PFSK-1 (cell line): ENCODE results near the gene COL18A1.

ENCODE experiments used
- FOXP2 ChIP-seq: optimal IDR thresholded peaks from 2 replicates; pipeline ENCODE3; 2011; ENCODE audit warnings: borderline replicate concordance, control low read depth, inconsistent platforms; ENCODE audit not compliant: insufficient read depth; ENCODE audit errors: extremely low read length, extremely low read depth
- POLR2AphosphoS5 ChIP-seq: IDR thresholded peaks from 2 replicates; pipeline ENCODE4 v1.6.1; 2012; ENCODE audit warnings: low read depth, mild to moderate bottlenecking, control low read depth, low read length, moderate library complexity
- REST ChIP-seq, 2 experiments: IDR thresholded peaks; 2 replicates each; pipeline versions ENCODE4 v1.6.1 to v1.8.0; 2011 to 2012; ENCODE audit warnings: low read depth in 2 of 2, low read length in 2 of 2, control low read depth in 1 of 2, inconsistent platforms in 1 of 2, mild to moderate bottlenecking in 1 of 2, moderate library complexity in 1 of 2; ENCODE audit not compliant: insufficient read depth in 1 of 2
- SIN3A ChIP-seq: IDR thresholded peaks from 2 replicates; pipeline ENCODE4 v1.6.1; 2012; ENCODE audit warnings: mild to moderate bottlenecking, low read length, moderate library complexity, borderline replicate concordance; ENCODE audit not compliant: insufficient read depth
- TAF1 ChIP-seq: IDR thresholded peaks from 2 replicates; pipeline ENCODE4 v1.6.1; 2012; ENCODE audit warnings: low read length, control low read depth, borderline replicate concordance; ENCODE audit not compliant: insufficient read depth

COL18A1 gene

GRCh38 chr21:45551783-45552695, 147.1 kb downstream of the COL18A1 start:
- no peak for TF ChIP-seq FOXP2
- TF ChIP-seq TAF1 = no peak
- no peak for TF ChIP-seq POLR2AphosphoS5
- TF ChIP-seq REST (IDR thresholded peaks at IDR 0.05; ENCODE audit: insufficient read depth in 1 of 2, low read depth in 2 of 2, low read length in 2 of 2) = no peak
- TF ChIP-seq SIN3A = no peak

- TF ChIP-seq REST (IDR thresholded peaks at IDR 0.05; ENCODE audit: insufficient read depth in 1 of 2, low read depth in 2 of 2, low read length in 2 of 2) (no peak), SIN3A (no peak), TAF1 (no peak), POLR2AphosphoS5 (no peak), FOXP2 (no peak)
Measured at GRCh38 chr21:45552696-45553391, 147.9 kb downstream of the COL18A1 start.

- TF ChIP-seq TAF1 (no peak), FOXP2 (no peak), POLR2AphosphoS5 (no peak), SIN3A (no peak), REST (IDR thresholded peaks at IDR 0.05; ENCODE audit: insufficient read depth in 1 of 2, low read depth in 2 of 2, low read length in 2 of 2) (no peak)
Measured at GRCh38 chr21:45554477-45555175, 149.7 kb downstream of the COL18A1 start.

- TF ChIP-seq FOXP2 = no peak
- TF ChIP-seq TAF1 = no peak
- TF ChIP-seq POLR2AphosphoS5 = no peak
- no peak for TF ChIP-seq SIN3A
- TF ChIP-seq REST (IDR thresholded peaks at IDR 0.05; ENCODE audit: insufficient read depth in 1 of 2, low read depth in 2 of 2, low read length in 2 of 2) = no peak
Measured at GRCh38 chr21:45555251-45555556, 150.2 kb downstream of the COL18A1 start.
